ENCODE data around the gene GOLGA2.

GRCh38 chr9:128280084-128280622 is 4.3 kb upstream of the GOLGA2 start:
- no peak for TF ChIP-seq POLR2A (IDR thresholded peaks at IDR 0.05)
- no peak for TF ChIP-seq CTCF (IDR thresholded peaks at IDR 0.05)
